ENCODE measurements around the gene HIVEP3. TPM values are rescaled to one million over a fixed set of nuclear protein-coding genes. Genes with fewer than 3 reads are reported as not detected.

HIVEP3 gene
- total RNA-seq, 1 experiment from 2014 or later = 11.0 TPM

- BruUV-seq (replicated peaks) = no TSS peak
- Histone ChIP-seq H3K9me2 (ENCODE audit: insufficient read depth) (no peaks in the 10 kb centered on the region), H3K27me3 (ENCODE audit: insufficient read depth, low read depth) (no peaks in the 10 kb centered on the region), H3K27ac (no peak overlapping the region), H3F3A (ENCODE audit: insufficient read depth, low read depth) (peaks cover 25% of the 10 kb centered on the region; the same call in 1 of the 2 replicates), H3K4me1 (replicated peaks; ENCODE audit: insufficient read depth) (peaks cover 55% of the 10 kb centered on the region), H3K4me2 (no peak overlapping the region), H4K20me1 (ENCODE audit: insufficient read depth) (no peaks in the 10 kb centered on the region), H2AFZ (no peak overlapping the region), H3K9me3 (ENCODE audit: insufficient read depth, low read depth) (no peaks in the 10 kb centered on the region), H3K79me2 (ENCODE audit: low read depth) (no peaks in the 10 kb centered on the region), H3K36me3 (ENCODE audit: low read depth) (no peaks in the 10 kb centered on the region), H3K4me3 (no peak overlapping the region)
- no peak for TF ChIP-seq EZH2 (IDR thresholded peaks at IDR 0.05; ENCODE audit: low read depth)
- TF ChIP-seq CTCF (conservative IDR thresholded peaks at IDR 0.05) = no peak
- CTCF ChIA-PET = no interaction called here
- POLR2A ChIA-PET (ENCODE audit: unreplicated experiment) = no interaction called here
- no peak for DNase-seq
- intact Hi-C loops (cut with micrococcal nuclease; ENCODE audit: unreplicated experiment) = loop anchor here (5.0 to 10.0 kb wide), 3 partner anchors 98 to 361 kb away; no protein-coding TSS in a partner anchor
Measured at GRCh38 chr1:41673806-41674205, 244.9 kb downstream of the HIVEP3 start.

- Histone ChIP-seq H3K4me1 (replicated peaks; ENCODE audit: insufficient read depth) (peaks cover 55% of the 10 kb centered on the region), H3K79me2 (ENCODE audit: low read depth) (no peaks in the 10 kb centered on the region), H4K20me1 (ENCODE audit: insufficient read depth) (no peaks in the 10 kb centered on the region), H3F3A (ENCODE audit: insufficient read depth, low read depth) (peaks cover 25% of the 10 kb centered on the region; the same call in 1 of the 2 replicates), H3K27me3 (ENCODE audit: insufficient read depth, low read depth) (no peaks in the 10 kb centered on the region), H3K9me3 (ENCODE audit: insufficient read depth, low read depth) (no peaks in the 10 kb centered on the region), H3K36me3 (ENCODE audit: low read depth) (no peaks in the 10 kb centered on the region), H3K27ac (peak overlapping the region; percentile 75; the same call in 1 of the 2 replicates), H2AFZ (no peak overlapping the region), H3K9me2 (ENCODE audit: insufficient read depth) (no peaks in the 10 kb centered on the region), H3K4me2 (peak overlapping the region; percentile 52), H3K4me3 (no peak overlapping the region)
- ChIA-PET CTCF (no interaction called here), POLR2A (ENCODE audit: unreplicated experiment) (interaction anchor here (0.6 to 0.9 kb wide), 4 partner anchors 10 to 907 kb away, joined by 3 to 6 read pairs (median 4); no protein-coding TSS in a partner anchor)
- intact Hi-C loops (cut with micrococcal nuclease; ENCODE audit: unreplicated experiment) = loop anchor here (5.0 to 10.0 kb wide), 3 partner anchors 99 to 361 kb away; no protein-coding TSS in a partner anchor
- BruUV-seq (replicated peaks) = no TSS peak
- DNase-seq = no peak
- no peak for TF ChIP-seq EZH2 (IDR thresholded peaks at IDR 0.05; ENCODE audit: low read depth)
- TF ChIP-seq CTCF (conservative IDR thresholded peaks at IDR 0.05) = no peak
Measured at GRCh38 chr1:41673378-41673777, 245.3 kb downstream of the HIVEP3 start.

GRCh38 chr1:41672641-41673361 lies 245.9 kb downstream of the HIVEP3 start:
- Histone ChIP-seq H3K9me2 (ENCODE audit: insufficient read depth) (no peaks in the 10 kb centered on the region), H3K27me3 (ENCODE audit: insufficient read depth, low read depth) (no peaks in the 10 kb centered on the region), H3K4me1 (replicated peaks; ENCODE audit: insufficient read depth) (peaks cover 59% of the 10 kb centered on the region), H2AFZ (no peak overlapping the region), H3K4me2 (peak overlapping the region; percentile 52), H3K4me3 (no peak overlapping the region), H3K79me2 (ENCODE audit: low read depth) (no peaks in the 10 kb centered on the region), H4K20me1 (ENCODE audit: insufficient read depth) (no peaks in the 10 kb centered on the region), H3K36me3 (ENCODE audit: low read depth) (no peaks in the 10 kb centered on the region), H3K9me3 (ENCODE audit: insufficient read depth, low read depth) (no peaks in the 10 kb centered on the region), H3F3A (ENCODE audit: insufficient read depth, low read depth) (peaks cover 25% of the 10 kb centered on the region; the same call in 1 of the 2 replicates), H3K27ac (peak overlapping the region; percentile 75)
- ChIA-PET POLR2A (ENCODE audit: unreplicated experiment) (interaction anchor here (0.6 to 0.9 kb wide), 5 partner anchors 10 to 908 kb away, joined by 3 to 6 read pairs (median 4); no protein-coding TSS in a partner anchor), CTCF (no interaction called here)
- no peak for TF ChIP-seq CTCF (conservative IDR thresholded peaks at IDR 0.05)
- TF ChIP-seq EZH2 (IDR thresholded peaks at IDR 0.05; ENCODE audit: low read depth) = no peak
- intact Hi-C loops (cut with micrococcal nuclease; ENCODE audit: unreplicated experiment) = loop anchor here (5.0 to 10.0 kb wide), 3 partner anchors 100 to 362 kb away; no protein-coding TSS in a partner anchor
- DNase-seq = no peak
- no TSS peak for BruUV-seq (replicated peaks)
